Ishikawa (cell line): Measurements from ENCODE around the gene TSPAN5.

ENCODE experiments used
- CEBPB ChIP-seq: IDR thresholded peaks from 2 replicates; pipeline ENCODE4 v1.6.1; 2012
- CREB1 ChIP-seq: IDR thresholded peaks from 2 replicates; pipeline ENCODE4 v1.6.1; 2012; ENCODE audit warnings: low read depth
- EGR1 ChIP-seq: IDR thresholded peaks from 2 replicates; pipeline ENCODE4 v1.6.1; 2012
- EP300 ChIP-seq: IDR thresholded peaks from 2 replicates; pipeline ENCODE4 v1.6.1; 2012; ENCODE audit warnings: borderline replicate concordance
- FOXM1 ChIP-seq: IDR thresholded peaks from 2 replicates; pipeline ENCODE4 v1.6.1; 2012; ENCODE audit warnings: low read depth, borderline replicate concordance
- MAX ChIP-seq: IDR thresholded peaks from 2 replicates; pipeline ENCODE4 v1.6.1; 2012
- NFIC ChIP-seq: IDR thresholded peaks from 2 replicates; pipeline ENCODE4 v1.6.1; 2012
- RAD21 ChIP-seq: IDR thresholded peaks from 2 replicates; pipeline ENCODE4 v1.6.1; 2012; ENCODE audit warnings: low read depth
- REST ChIP-seq: IDR thresholded peaks from 2 replicates; pipeline ENCODE4 v1.6.1; 2012; ENCODE audit warnings: low read depth, mild to moderate bottlenecking
- TAF1 ChIP-seq: IDR thresholded peaks from 2 replicates; pipeline ENCODE4 v1.6.1; 2012; ENCODE audit warnings: low read depth, mild to moderate bottlenecking
- TCF12 ChIP-seq: IDR thresholded peaks from 2 replicates; pipeline ENCODE4 v1.6.1; 2012; ENCODE audit warnings: low read depth
- TEAD4 ChIP-seq: IDR thresholded peaks from 2 replicates; pipeline ENCODE4 v1.6.1; 2012
- USF1 ChIP-seq: IDR thresholded peaks from 2 replicates; pipeline ENCODE4 v1.6.1; 2012
- YY1 ChIP-seq: IDR thresholded peaks from 2 replicates; pipeline ENCODE4 v1.6.1; 2012; ENCODE audit warnings: low read depth
- ZBTB7A ChIP-seq: IDR thresholded peaks from 2 replicates; pipeline ENCODE4 v1.6.1; 2012; ENCODE audit warnings: low read depth

TSPAN5 gene

GRCh38 chr4:98663226-98664006 lies 5.0 kb upstream of the TSPAN5 start:
- no peak for TF ChIP-seq FOXM1
- TF ChIP-seq NFIC = no peak
- no peak for TF ChIP-seq EP300
- TF ChIP-seq RAD21 = no peak
- no peak for TF ChIP-seq MAX

GRCh38 chr4:98662626-98663225 lies 4.3 kb upstream of the TSPAN5 start:
- TF ChIP-seq RAD21 = no peak
- no peak for TF ChIP-seq NFIC
- no peak for TF ChIP-seq FOXM1
- no peak for TF ChIP-seq TCF12
- no peak for TF ChIP-seq MAX
- no peak for TF ChIP-seq CEBPB
- no peak for TF ChIP-seq CREB1
- no peak for TF ChIP-seq ZBTB7A
- TF ChIP-seq REST = no peak
- no peak for TF ChIP-seq YY1
- no peak for TF ChIP-seq TEAD4
- TF ChIP-seq EGR1 = no peak
- TF ChIP-seq TAF1 = no peak

GRCh38 chr4:98662055-98662453 lies 3.6 kb upstream of the TSPAN5 start:
- TF ChIP-seq MAX (no peak), TEAD4 (no peak), CREB1 (no peak), CEBPB (no peak), FOXM1 (no peak), EP300 (no peak), TAF1 (no peak), RAD21 (no peak), USF1 (no peak), ZBTB7A (no peak)

- TF ChIP-seq CREB1 = no peak
- no peak for TF ChIP-seq TEAD4
- TF ChIP-seq EP300 = no peak
- no peak for TF ChIP-seq ZBTB7A
- TF ChIP-seq RAD21 = no peak
- TF ChIP-seq TCF12 = no peak
- no peak for TF ChIP-seq YY1
- no peak for TF ChIP-seq EGR1
- no peak for TF ChIP-seq REST
- TF ChIP-seq FOXM1 = no peak
- TF ChIP-seq NFIC = no peak
- TF ChIP-seq USF1 = no peak
- TF ChIP-seq MAX = no peak
- no peak for TF ChIP-seq CEBPB
- no peak for TF ChIP-seq TAF1
These were observed 3.1 kb upstream of the TSPAN5 start for GRCh38 chr4:98661371-98662054.
